CD14-positive monocyte (primary cell): ENCODE results near the gene PRPF19. TPM values are rescaled to one million over a fixed set of nuclear protein-coding genes. Genes with fewer than 3 reads are reported as not detected.

Experiments used
- DNase-seq, 3 donors: peaks; one replicate each; pipeline ENCODE4 v3.0.0-alpha.2; 2011 to 2022
- H2AFZ ChIP-seq: 2 replicates; pipeline ENCODE4 v1.6.0; 2012; ENCODE audit warnings: mild to moderate bottlenecking, low read depth, low read length, inconsistent platforms; ENCODE audit not compliant: insufficient read depth, poor library complexity, severe bottlenecking
- H3K27ac ChIP-seq, 2 donors: 1 replicate in 1 of 2; 2 replicates in 1 of 2; pipeline ENCODE4 v1.5.1; 2012 to 2013; ENCODE audit warnings: low read length in 2 of 2, control low read depth in 1 of 2, inconsistent platforms in 1 of 2, low read depth in 1 of 2, mild to moderate bottlenecking in 1 of 2
- H3K27me3 ChIP-seq, 2 donors: one replicate each; pipeline versions ENCODE4 v1.6.0 to v1.6.1; 2011 to 2013; ENCODE audit warnings: low read length in 2 of 2; ENCODE audit not compliant: control insufficient read depth in 2 of 2, insufficient read depth in 2 of 2
- H3K36me3 ChIP-seq, 2 donors: replicated peaks in 1 of 2; 1 replicate in 1 of 2; 2 replicates in 1 of 2; pipeline versions ENCODE4 v1.5.1 to v1.6.1; 2012 to 2013; ENCODE audit warnings: low read length in 2 of 2, control low read depth in 1 of 2, inconsistent platforms in 1 of 2, mild to moderate bottlenecking in 1 of 2; ENCODE audit not compliant: insufficient read depth in 2 of 2, control insufficient read depth in 1 of 2
- H3K4me1 ChIP-seq, 2 donors: 1 replicate in 1 of 2; 2 replicates in 1 of 2; pipeline versions ENCODE4 v1.5.1 to v1.6.1; 2012 to 2013; ENCODE audit warnings: low read length in 2 of 2, control low read depth in 1 of 2, inconsistent platforms in 1 of 2, mild to moderate bottlenecking in 1 of 2, moderate library complexity in 1 of 2; ENCODE audit not compliant: insufficient read depth in 2 of 2, control insufficient read depth in 1 of 2
- H3K4me2 ChIP-seq: replicated peaks from 2 replicates; pipeline ENCODE3; 2012; ENCODE audit warnings: low read length, moderate library complexity, mild to moderate bottlenecking; ENCODE audit not compliant: poor library complexity, severe bottlenecking; ENCODE audit errors: extremely low read depth
- H3K4me3 ChIP-seq, 3 experiments: fragments of 200-600 bp in 1 of 3; sonication (generic) in 1 of 3; replicated peaks in 1 of 3; 1 replicate in 2 of 3; 2 replicates in 1 of 3; pipeline ENCODE4 v1.5.1; 2011 to 2013; ENCODE audit warnings: low read length in 3 of 3, mild to moderate bottlenecking in 3 of 3, control low read depth in 2 of 3, low read depth in 2 of 3, inconsistent platforms in 1 of 3, moderate library complexity in 1 of 3
- H3K79me2 ChIP-seq: 2 replicates; pipeline ENCODE4 v1.6.0; 2012; ENCODE audit warnings: mild to moderate bottlenecking, control low read depth, inconsistent platforms, low read length, moderate library complexity; ENCODE audit not compliant: insufficient read depth
- H3K9ac ChIP-seq: 2 replicates; pipeline ENCODE4 v1.6.0; 2017; ENCODE audit warnings: low read length, mild to moderate bottlenecking; ENCODE audit not compliant: insufficient read depth, poor library complexity, severe bottlenecking
- H3K9me3 ChIP-seq, 2 donors: replicated peaks in 1 of 2; 1 replicate in 1 of 2; 2 replicates in 1 of 2; pipeline versions ENCODE4 v1.5.1 to v1.6.1; 2012 to 2013; ENCODE audit warnings: low read length in 2 of 2, control low read depth in 1 of 2; ENCODE audit not compliant: control insufficient read depth in 1 of 2, insufficient read depth in 1 of 2
- H4K20me1 ChIP-seq: 2 replicates; pipeline ENCODE4 v1.6.0; 2012; ENCODE audit warnings: mild to moderate bottlenecking, low read length, control low read depth, moderate library complexity; ENCODE audit not compliant: insufficient read depth
- H3K27ac Mint-ChIP-seq, 7 donors: one replicate each; pipeline ENCODE4 v1.8.0; 2020; ENCODE audit warnings: mild to moderate bottlenecking in 7 of 7, mixed read lengths in 7 of 7, moderate library complexity in 6 of 7, inconsistent platforms in 2 of 7
- H3K27me3 Mint-ChIP-seq, 3 donors: one replicate each; pipeline ENCODE4 v1.8.0; 2021 to 2022; ENCODE audit warnings: low read depth in 3 of 3, mild to moderate bottlenecking in 3 of 3, mixed read lengths in 3 of 3, moderate library complexity in 3 of 3, inconsistent platforms in 1 of 3
- H3K36me3 Mint-ChIP-seq, 2 donors: one replicate each; pipeline ENCODE4 v1.8.0; 2020; ENCODE audit warnings: mixed read lengths in 2 of 2, inconsistent platforms in 1 of 2, mild to moderate bottlenecking in 1 of 2
- H3K4me1 Mint-ChIP-seq: one replicate; pipeline ENCODE4 v1.8.0; 2020; ENCODE audit warnings: mild to moderate bottlenecking, mixed read lengths
- H3K4me3 Mint-ChIP-seq, 2 donors: one replicate each; pipeline ENCODE4 v1.8.0; 2020; ENCODE audit warnings: mild to moderate bottlenecking in 2 of 2, mixed read lengths in 2 of 2, moderate library complexity in 1 of 2
- H3K9me3 Mint-ChIP-seq, 7 donors: one replicate each; pipeline ENCODE4 v1.8.0; 2020 to 2022; ENCODE audit warnings: mixed read lengths in 7 of 7, mild to moderate bottlenecking in 6 of 7, moderate library complexity in 6 of 7, inconsistent platforms in 2 of 7
- CTCF ChIP-seq: fragments of 200-600 bp; IDR thresholded peaks from one replicate; pipeline ENCODE4 v1.8.0; 2022; ENCODE audit warnings: antibody characterized with exemption, mild to moderate bottlenecking
- WGBS: methylation state at CpG from one replicate; pipeline ENCODE4 v1.1.5; 2013; ENCODE audit warnings: missing lambda C conversion rate; ENCODE audit not compliant: insufficient coverage; 5-methylcytosine and 5-hydroxymethylcytosine counted together
- intact Hi-C, 2 donors: fragments of 100-400 bp; cut with micrococcal nuclease; formaldehyde crosslinking; loops; one replicate each; pipeline versions ENCODE4 v1.15.0 to v1.15.1; 2023
- polyA plus RNA-seq, 3 donors: library from polyadenylated mRNA; depleted of rRNA in 1 of 3; unstranded in 2 of 3; stranded (reverse) in 1 of 3; fragments of 300-500 nt in 2 of 3; fragments of >200 nt in 1 of 3; fragmentation: Illumina TruSeq in 2 of 3; gene quantifications; 1 replicate in 2 of 3; 2 replicates in 1 of 3; pipeline ENCODE4 v1.2.3, GENCODE V29; 2012 to 2021

Gene PRPF19
- polyA plus RNA-seq, 3 donors: 7.8 to 33.2 (median 12.2) TPM

GRCh38 chr11:60916669-60917206, 10.4 kb upstream of the PRPF19 start:
- Mint-ChIP-seq H3K4me3 (no peak overlapping the region), H3K9me3 (no peaks in the 10 kb centered on the region), H3K27ac (no peak overlapping the region), H3K4me1 (peaks cover 64% of the 10 kb centered on the region), H3K27me3 (peaks cover under 1 to 5% (median 2%) of the 10 kb centered on the region in 3 donors), H3K36me3 (peaks cover 23 to 29% of the 10 kb centered on the region in 2 donors)
- H3K9me3 ChIP-seq: no peaks in the 10 kb centered on the region
- no peaks in the 10 kb centered on the region for H3K27me3 ChIP-seq
- H3K4me2 ChIP-seq: no peak overlapping the region
- peaks cover 17 to 20% of the 10 kb centered on the region in 2 donors for H3K36me3 ChIP-seq
- TF ChIP-seq CTCF: no peak
- H2AFZ ChIP-seq: no peak overlapping the region
- peaks cover 25% of the 10 kb centered on the region for H4K20me1 ChIP-seq
- no peak overlapping the region for H3K4me3 ChIP-seq
- intact Hi-C loops: loop anchor here in 1 of 2 donors (5.0 kb wide), 1 partner anchor 36 kb away; the partner anchor contains the start of gene SLC15A3
- H3K4me1 ChIP-seq: peaks cover 65 to 66% of the 10 kb centered on the region in 2 donors
- WGBS: 100% methylated on average over 3 of the region's 3 CpGs
- H3K9ac ChIP-seq: no peak overlapping the region
- peaks cover 55% of the 10 kb centered on the region for H3K79me2 ChIP-seq
- H3K27ac ChIP-seq: no peak overlapping the region
- no peak for DNase-seq

GRCh38 chr11:60915248-60915914, 9.0 kb upstream of the PRPF19 start:
- intact Hi-C loops: loop anchor here in 1 of 2 donors (5.0 kb wide), 1 partner anchor 37 kb away; the partner anchor contains the start of gene SLC15A3

More at GRCh38 chr11:60915248-60915914, 9.0 kb upstream of the PRPF19 start:
- peaks cover 55% of the 10 kb centered on the region for H3K79me2 ChIP-seq
- peak overlapping the region; percentile 86 for H2AFZ ChIP-seq
- peaks cover 25% of the 10 kb centered on the region for H4K20me1 ChIP-seq
- H3K27me3 ChIP-seq: no peaks in the 10 kb centered on the region
- peak; percentile 34 for TF ChIP-seq CTCF
- no peaks in the 10 kb centered on the region for H3K9me3 Mint-ChIP-seq
- no peaks in the 10 kb centered on the region for H3K9me3 ChIP-seq
- peaks cover 3 to 6% of the 10 kb centered on the region in 2 donors for H3K36me3 ChIP-seq
- H3K36me3 Mint-ChIP-seq: peaks cover 9 to 16% of the 10 kb centered on the region in 2 donors
- H3K27ac ChIP-seq: peak overlapping the region; percentile 44 to 45
- peaks cover 79% of the 10 kb centered on the region in 2 donors for H3K4me1 ChIP-seq
- peak overlapping the region; percentile 99 to 100 for H3K4me3 Mint-ChIP-seq
- peak overlapping the region; percentile 78 to 93 (median 83) for H3K4me3 ChIP-seq
- H3K27me3 Mint-ChIP-seq: peaks cover 0 to 3% (median 0%) of the 10 kb centered on the region in 3 donors
- H3K9ac ChIP-seq: peak overlapping the region; percentile 73
- DNase-seq: peak; percentile 62 to 85 (median 81)
- peaks cover 78% of the 10 kb centered on the region for H3K4me1 Mint-ChIP-seq
- H3K27ac Mint-ChIP-seq: peak overlapping the region; percentile 68 to 83 (median 76)
- 4% methylated on average over 14 of the region's 17 CpGs for WGBS
- H3K4me2 ChIP-seq: peak overlapping the region; percentile 82
